Measurements from ENCODE around the gene RTEL1.

GRCh38 chr20:63659370-63659769 lies 1.3 kb downstream of the RTEL1 start:
- TF ChIP-seq POLR2AphosphoS5 (IDR thresholded peaks at IDR 0.05; ENCODE audit: borderline replicate concordance, low read depth, low read length) (no peak), FOXP2 (optimal IDR thresholded peaks at IDR 0.05; ENCODE audit: control extremely low read depth, extremely low read length, insufficient read depth) (no peak)
